ENCODE measurements around the gene PASK. TPM values are rescaled to one million over a fixed set of nuclear protein-coding genes. Genes with fewer than 3 reads are reported as not detected.

The PASK gene
- polyA plus RNA-seq, 1 donor from 2014 or later: 26.0 TPM

DNA sequence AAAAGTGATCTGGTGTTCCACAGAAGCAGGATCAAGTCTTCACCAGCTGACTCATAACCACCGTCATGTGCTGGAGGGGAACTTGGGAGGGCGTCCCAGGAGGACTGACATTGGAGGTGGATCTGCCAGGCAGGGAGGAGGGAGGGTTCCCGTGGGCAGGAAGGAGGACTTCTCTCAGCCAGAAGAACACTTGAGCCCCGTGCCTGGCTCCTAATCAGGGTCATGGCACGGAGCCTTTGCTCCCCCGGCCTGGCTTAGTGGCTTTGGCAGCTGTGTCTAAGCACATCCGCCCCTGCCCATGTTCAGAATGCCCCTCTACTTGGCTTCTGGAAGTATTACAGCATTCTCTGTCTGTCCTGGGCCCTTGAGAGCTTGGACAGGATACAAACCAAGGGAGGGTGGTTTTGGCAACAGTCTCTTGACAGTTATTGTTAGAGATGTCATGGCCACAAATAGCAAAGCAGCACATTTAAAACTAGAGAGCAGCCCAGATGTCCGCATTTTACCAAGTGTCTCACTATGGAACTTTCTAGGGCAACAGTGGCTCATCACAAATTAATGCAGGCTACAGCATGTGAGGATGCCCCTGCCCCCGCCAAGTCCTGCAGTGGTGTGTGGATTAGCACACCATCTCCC, 12.5 kb upstream of the PASK start:
- Histone ChIP-seq H3K36me3 (ENCODE audit: insufficient read depth, low read length) (no peaks in the 10 kb centered on the region), H3K4me3 (ENCODE audit: low read length) (no peak overlapping the region), H3F3A (ENCODE audit: insufficient read depth, low read length, poor library complexity, severe bottlenecking) (no peaks in the 10 kb centered on the region), H3K9me2 (ENCODE audit: insufficient read depth, low read length) (no peaks in the 10 kb centered on the region), H2AFZ (ENCODE audit: low read depth, low read length) (no peak overlapping the region), H3K27ac (ENCODE audit: low read length) (no peak overlapping the region), H3K4me2 (ENCODE audit: low read length) (no peak overlapping the region), H3K9ac (ENCODE audit: low read length) (no peak overlapping the region), H3K27me3 (ENCODE audit: insufficient read depth, low read depth, low read length) (no peaks in the 10 kb centered on the region), H3K79me2 (replicated peaks; ENCODE audit: insufficient read depth, low read length) (no peaks in the 10 kb centered on the region), H4K20me1 (ENCODE audit: insufficient read depth) (no peaks in the 10 kb centered on the region), H3K9me3 (ENCODE audit: low read length) (no peaks in the 10 kb centered on the region)
- TF ChIP-seq TAF1 (IDR thresholded peaks at IDR 0.05; ENCODE audit: low read depth): no peak
- no peak for TF ChIP-seq SMC3 (conservative IDR thresholded peaks at IDR 0.05; ENCODE audit: poor library complexity)
- TF ChIP-seq, protein P1, sequence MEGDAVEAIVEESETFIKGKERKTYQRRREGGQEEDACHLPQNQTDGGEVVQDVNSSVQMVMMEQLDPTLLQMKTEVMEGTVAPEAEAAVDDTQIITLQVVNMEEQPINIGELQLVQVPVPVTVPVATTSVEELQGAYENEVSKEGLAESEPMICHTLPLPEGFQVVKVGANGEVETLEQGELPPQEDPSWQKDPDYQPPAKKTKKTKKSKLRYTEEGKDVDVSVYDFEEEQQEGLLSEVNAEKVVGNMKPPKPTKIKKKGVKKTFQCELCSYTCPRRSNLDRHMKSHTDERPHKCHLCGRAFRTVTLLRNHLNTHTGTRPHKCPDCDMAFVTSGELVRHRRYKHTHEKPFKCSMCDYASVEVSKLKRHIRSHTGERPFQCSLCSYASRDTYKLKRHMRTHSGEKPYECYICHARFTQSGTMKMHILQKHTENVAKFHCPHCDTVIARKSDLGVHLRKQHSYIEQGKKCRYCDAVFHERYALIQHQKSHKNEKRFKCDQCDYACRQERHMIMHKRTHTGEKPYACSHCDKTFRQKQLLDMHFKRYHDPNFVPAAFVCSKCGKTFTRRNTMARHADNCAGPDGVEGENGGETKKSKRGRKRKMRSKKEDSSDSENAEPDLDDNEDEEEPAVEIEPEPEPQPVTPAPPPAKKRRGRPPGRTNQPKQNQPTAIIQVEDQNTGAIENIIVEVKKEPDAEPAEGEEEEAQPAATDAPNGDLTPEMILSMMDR (IDR thresholded peaks at IDR 0.05; ENCODE audit: poor library complexity, severe bottlenecking): no peak
- TF ChIP-seq MXI1 (conservative IDR thresholded peaks at IDR 0.05; ENCODE audit: poor library complexity, severe bottlenecking): no peak
- TF ChIP-seq EZH2 (IDR thresholded peaks at IDR 0.05; ENCODE audit: borderline replicate concordance, insufficient read depth, low read length, poor library complexity, severe bottlenecking): no peak
- TF ChIP-seq EP300 (conservative IDR thresholded peaks at IDR 0.05; ENCODE audit: poor library complexity, severe bottlenecking): no peak
- TF ChIP-seq POLR2AphosphoS5 (IDR thresholded peaks at IDR 0.05): no peak
- no peak for TF ChIP-seq RAD21 (conservative IDR thresholded peaks at IDR 0.05)
- TF ChIP-seq, protein P2, sequence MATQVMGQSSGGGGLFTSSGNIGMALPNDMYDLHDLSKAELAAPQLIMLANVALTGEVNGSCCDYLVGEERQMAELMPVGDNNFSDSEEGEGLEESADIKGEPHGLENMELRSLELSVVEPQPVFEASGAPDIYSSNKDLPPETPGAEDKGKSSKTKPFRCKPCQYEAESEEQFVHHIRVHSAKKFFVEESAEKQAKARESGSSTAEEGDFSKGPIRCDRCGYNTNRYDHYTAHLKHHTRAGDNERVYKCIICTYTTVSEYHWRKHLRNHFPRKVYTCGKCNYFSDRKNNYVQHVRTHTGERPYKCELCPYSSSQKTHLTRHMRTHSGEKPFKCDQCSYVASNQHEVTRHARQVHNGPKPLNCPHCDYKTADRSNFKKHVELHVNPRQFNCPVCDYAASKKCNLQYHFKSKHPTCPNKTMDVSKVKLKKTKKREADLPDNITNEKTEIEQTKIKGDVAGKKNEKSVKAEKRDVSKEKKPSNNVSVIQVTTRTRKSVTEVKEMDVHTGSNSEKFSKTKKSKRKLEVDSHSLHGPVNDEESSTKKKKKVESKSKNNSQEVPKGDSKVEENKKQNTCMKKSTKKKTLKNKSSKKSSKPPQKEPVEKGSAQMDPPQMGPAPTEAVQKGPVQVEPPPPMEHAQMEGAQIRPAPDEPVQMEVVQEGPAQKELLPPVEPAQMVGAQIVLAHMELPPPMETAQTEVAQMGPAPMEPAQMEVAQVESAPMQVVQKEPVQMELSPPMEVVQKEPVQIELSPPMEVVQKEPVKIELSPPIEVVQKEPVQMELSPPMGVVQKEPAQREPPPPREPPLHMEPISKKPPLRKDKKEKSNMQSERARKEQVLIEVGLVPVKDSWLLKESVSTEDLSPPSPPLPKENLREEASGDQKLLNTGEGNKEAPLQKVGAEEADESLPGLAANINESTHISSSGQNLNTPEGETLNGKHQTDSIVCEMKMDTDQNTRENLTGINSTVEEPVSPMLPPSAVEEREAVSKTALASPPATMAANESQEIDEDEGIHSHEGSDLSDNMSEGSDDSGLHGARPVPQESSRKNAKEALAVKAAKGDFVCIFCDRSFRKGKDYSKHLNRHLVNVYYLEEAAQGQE (IDR thresholded peaks at IDR 0.05; ENCODE audit: borderline replicate concordance): no peak

DNA sequence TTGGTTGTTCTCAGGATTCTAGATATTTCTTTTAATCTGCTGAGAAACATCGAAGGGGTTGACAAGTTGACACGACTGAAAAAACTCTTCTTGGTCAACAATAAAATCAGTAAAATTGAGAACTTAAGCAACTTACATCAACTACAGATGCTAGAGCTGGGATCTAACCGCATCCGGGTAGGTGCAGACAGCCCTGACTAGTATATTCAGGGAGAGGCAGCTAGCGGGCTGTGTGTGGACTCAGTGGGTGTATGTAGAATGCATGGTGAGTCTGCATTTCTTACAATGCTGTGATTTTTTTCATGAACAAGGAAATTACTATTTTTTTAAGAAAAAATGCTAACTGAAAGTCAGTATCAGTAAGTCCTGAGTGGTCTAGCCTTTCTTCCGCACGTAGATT, 11.0 kb upstream of the PASK start:
- no peak for TF ChIP-seq EP300 (conservative IDR thresholded peaks at IDR 0.05; ENCODE audit: poor library complexity, severe bottlenecking)
- no peak for TF ChIP-seq RAD21 (conservative IDR thresholded peaks at IDR 0.05)
- TF ChIP-seq POLR2AphosphoS5 (IDR thresholded peaks at IDR 0.05): no peak
- no peak for TF ChIP-seq TAF1 (IDR thresholded peaks at IDR 0.05; ENCODE audit: low read depth)
- TF ChIP-seq, protein P1 (IDR thresholded peaks at IDR 0.05; ENCODE audit: poor library complexity, severe bottlenecking): no peak
- TF ChIP-seq, protein P2 (IDR thresholded peaks at IDR 0.05; ENCODE audit: borderline replicate concordance): no peak
- no peak for TF ChIP-seq EZH2 (IDR thresholded peaks at IDR 0.05; ENCODE audit: borderline replicate concordance, insufficient read depth, low read length, poor library complexity, severe bottlenecking)
- TF ChIP-seq MXI1 (conservative IDR thresholded peaks at IDR 0.05; ENCODE audit: poor library complexity, severe bottlenecking): no peak
- no peak for TF ChIP-seq SMC3 (conservative IDR thresholded peaks at IDR 0.05; ENCODE audit: poor library complexity)
- Histone ChIP-seq H3F3A (ENCODE audit: insufficient read depth, low read length, poor library complexity, severe bottlenecking) (no peaks in the 10 kb centered on the region), H3K9ac (ENCODE audit: low read length) (no peak overlapping the region), H3K4me2 (ENCODE audit: low read length) (no peak overlapping the region), H3K27me3 (ENCODE audit: insufficient read depth, low read depth, low read length) (no peaks in the 10 kb centered on the region), H3K9me2 (ENCODE audit: insufficient read depth, low read length) (no peaks in the 10 kb centered on the region), H4K20me1 (ENCODE audit: insufficient read depth) (no peaks in the 10 kb centered on the region), H3K4me3 (ENCODE audit: low read length) (no peak overlapping the region), H3K9me3 (ENCODE audit: low read length) (no peaks in the 10 kb centered on the region), H3K79me2 (replicated peaks; ENCODE audit: insufficient read depth, low read length) (no peaks in the 10 kb centered on the region), H3K27ac (ENCODE audit: low read length) (no peak overlapping the region), H3K36me3 (ENCODE audit: insufficient read depth, low read length) (no peaks in the 10 kb centered on the region), H2AFZ (ENCODE audit: low read depth, low read length) (no peak overlapping the region)
